GM06990 (cell line): ENCODE results near the gene JAKMIP3.

Experiments
- DNase-seq: peaks from one replicate; pipeline ENCODE4 v3.0.0-alpha.2; 2011; ENCODE audit not compliant: insufficient read length; ENCODE audit errors: extremely low read depth
- H3K27me3 ChIP-seq: replicated peaks from 2 replicates; pipeline ENCODE4 v1.6.0; 2011; ENCODE audit warnings: low read length; ENCODE audit not compliant: control insufficient read depth, insufficient read depth
- H3K36me3 ChIP-seq: 2 replicates; pipeline ENCODE4 v1.5.1; 2011; ENCODE audit warnings: low read length; ENCODE audit not compliant: control insufficient read depth, insufficient read depth
- H3K4me3 ChIP-seq: replicated peaks from 2 replicates; pipeline ENCODE4 v1.5.1; 2011; ENCODE audit warnings: low read depth, mild to moderate bottlenecking, control low read depth, low read length
- CTCF ChIP-seq: IDR thresholded peaks from 2 replicates; pipeline ENCODE4 v1.5.1; 2011; ENCODE audit warnings: low read length, control low read depth, mild to moderate bottlenecking, inconsistent platforms; ENCODE audit not compliant: insufficient read depth, poor library complexity, severe bottlenecking

Gene JAKMIP3

GRCh38 chr10:132055616-132056015 lies 10.1 kb upstream of the JAKMIP3 start:
- Histone ChIP-seq H3K4me3 (no peak overlapping the region), H3K27me3 (no peaks in the 10 kb centered on the region), H3K36me3 (no peaks in the 10 kb centered on the region)
- no peak for TF ChIP-seq CTCF
- DNase-seq, result no peak

- no peak for DNase-seq
- H3K27me3 ChIP-seq, result no peaks in the 10 kb centered on the region
- TF ChIP-seq CTCF, result no peak
- H3K4me3 ChIP-seq, result no peak overlapping the region
- no peaks in the 10 kb centered on the region for H3K36me3 ChIP-seq
Observed at GRCh38 chr10:132056663-132057062, 9.1 kb upstream of the JAKMIP3 start.

GRCh38 chr10:132057191-132057681 lies 8.5 kb upstream of the JAKMIP3 start:
- Histone ChIP-seq H3K27me3 (no peaks in the 10 kb centered on the region), H3K36me3 (no peaks in the 10 kb centered on the region), H3K4me3 (no peak overlapping the region)
- no peak for DNase-seq
- no peak for TF ChIP-seq CTCF

GRCh38 chr10:132058111-132058745 lies 7.5 kb upstream of the JAKMIP3 start:
- Histone ChIP-seq H3K27me3 (no peaks in the 10 kb centered on the region), H3K4me3 (no peak overlapping the region), H3K36me3 (no peaks in the 10 kb centered on the region)
- DNase-seq, result no peak
- TF ChIP-seq CTCF, result no peak

GRCh38 chr10:132058793-132059759 lies 6.7 kb upstream of the JAKMIP3 start:
- DNase-seq, result no peak
- no peak for TF ChIP-seq CTCF
- Histone ChIP-seq H3K36me3 (no peaks in the 10 kb centered on the region), H3K4me3 (no peak overlapping the region), H3K27me3 (no peaks in the 10 kb centered on the region)
